Measurements from ENCODE around the gene ERCC1. TPM values are rescaled to one million over a fixed set of nuclear protein-coding genes. Genes with fewer than 3 reads are reported as not detected.

ERCC1 gene
- total and polyA plus RNA-seq, 2 of the 13 experiments (the other 11 are each of a cell fraction or from before 2014, with no cell fraction given), result 40.0 to 66.4 TPM

GRCh38 chr19:45446295-45446694 is 22.6 kb upstream of the ERCC1 start (continued):
- TF ChIP-seq RAD21 (CRISPR knock-in tag; IDR thresholded peaks at IDR 0.05) (peak; percentile 62), HINFP (CRISPR knock-in tag; IDR thresholded peaks at IDR 0.05; ENCODE audit: low read depth) (no peak), IKZF5 (CRISPR knock-in tag; IDR thresholded peaks at IDR 0.05) (0 out of 2 replicates have a peak, but pooled peaks have one; percentile 23), JDP2 (CRISPR knock-in tag; IDR thresholded peaks at IDR 0.05; ENCODE audit: borderline replicate concordance) (no peak), ZNF766 (CRISPR knock-in tag; IDR thresholded peaks at IDR 0.05; ENCODE audit: borderline replicate concordance) (no peak)

GRCh38 chr19:45445139-45445538 is 21.4 kb upstream of the ERCC1 start:
- H3K36me3 ChIP-seq (replicated peaks in 1 of 2; ENCODE audit: control insufficient read depth in 1 of 2, insufficient read depth in 2 of 2, low read length in 2 of 2), result no peaks in the 10 kb centered on the region
- H4K20me1 ChIP-seq (ENCODE audit: insufficient read depth, low read length), result no peaks in the 10 kb centered on the region
- BruUV-seq (replicated peaks), result no TSS peak
- no peak for FAIRE-seq
- DNase-seq (ENCODE audit: low spot score), result no peak
- peak overlapping the region; percentile 100 for H3K4me2 ChIP-seq (ENCODE audit: low read depth, low read length)
- in situ Hi-C loops (cut with HindIII; ENCODE audit: extremely low pct_ligation_motif_present, low pct_unique_long_range_greater_than_20kb), result no loop called here
- peak overlapping the region; percentile 90 for H3K9ac ChIP-seq (ENCODE audit: insufficient read depth, low read depth, low read length)
- H2AFZ ChIP-seq (ENCODE audit: low read length), result no peak overlapping the region
- ATAC-seq, result no peak
- peak overlapping the region in 1 of 3 experiments; percentile 72; a peak in 2 of 6 replicates for H3K4me3 ChIP-seq (replicated peaks in 1 of 3; ENCODE audit: insufficient read depth in 1 of 3, low read depth in 2 of 3, low read length in 3 of 3)
- peaks cover 82% of the 10 kb centered on the region for H3K4me1 ChIP-seq (ENCODE audit: insufficient read depth, low read length)
- TF ChIP-seq FOXO4 (CRISPR knock-in tag; conservative IDR thresholded peaks at IDR 0.05), result 0 out of 2 replicates have a peak, but pooled peaks have one; percentile 32
- no peak for TF ChIP-seq U2AF1 (optimal IDR thresholded peaks at IDR 0.05; ENCODE audit: low read depth, low read length)
- WGBS (ENCODE audit: low lambda C conversion rate), result 43% methylated on average over 4 of the region's 4 CpGs
- intact Hi-C loops (cut with micrococcal nuclease; ENCODE audit: unreplicated experiment), result no loop called here
- no peaks in the 10 kb centered on the region for H3K9me3 ChIP-seq (ENCODE audit: low read length)
- no peaks in the 10 kb centered on the region for H3K27me3 ChIP-seq (ENCODE audit: control insufficient read depth in 1 of 2, insufficient read depth in 2 of 2, low read length in 2 of 2)
- CTCF ChIA-PET (ENCODE audit: low intra/inter-chr PET ratio, low total read pairs), result interaction anchor here (1.0 to 3.1 kb wide), 2 partner anchors 21 to 33 kb away, joined by 4 to 9 read pairs; no protein-coding TSS in a partner anchor
- POLR2A ChIA-PET, result interaction anchor here (0.5 to 1.7 kb wide), 2 partner anchors 10 to 18 kb away, joined by 3 to 5 read pairs; no protein-coding TSS in a partner anchor
- peak overlapping the region; percentile 89 for H3K27ac ChIP-seq (ENCODE audit: extremely low read length, insufficient read depth, low read length)
- H3K79me2 ChIP-seq (ENCODE audit: insufficient read depth, low read length), result no peaks in the 10 kb centered on the region
